ENCODE data around the gene OR4L1. TPM values are rescaled to one million over a fixed set of nuclear protein-coding genes. Genes with fewer than 3 reads are reported as not detected.
"Not testable (repeated sequence)": the region's sequence is repeated elsewhere in the genome, so short reads cannot be mapped to it uniquely, and the experiment has no call there.

The OR4L1 gene, protein sequence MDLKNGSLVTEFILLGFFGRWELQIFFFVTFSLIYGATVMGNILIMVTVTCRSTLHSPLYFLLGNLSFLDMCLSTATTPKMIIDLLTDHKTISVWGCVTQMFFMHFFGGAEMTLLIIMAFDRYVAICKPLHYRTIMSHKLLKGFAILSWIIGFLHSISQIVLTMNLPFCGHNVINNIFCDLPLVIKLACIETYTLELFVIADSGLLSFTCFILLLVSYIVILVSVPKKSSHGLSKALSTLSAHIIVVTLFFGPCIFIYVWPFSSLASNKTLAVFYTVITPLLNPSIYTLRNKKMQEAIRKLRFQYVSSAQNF
- total RNA-seq: not detected
- long read RNA-seq: 0 reads

DNA sequence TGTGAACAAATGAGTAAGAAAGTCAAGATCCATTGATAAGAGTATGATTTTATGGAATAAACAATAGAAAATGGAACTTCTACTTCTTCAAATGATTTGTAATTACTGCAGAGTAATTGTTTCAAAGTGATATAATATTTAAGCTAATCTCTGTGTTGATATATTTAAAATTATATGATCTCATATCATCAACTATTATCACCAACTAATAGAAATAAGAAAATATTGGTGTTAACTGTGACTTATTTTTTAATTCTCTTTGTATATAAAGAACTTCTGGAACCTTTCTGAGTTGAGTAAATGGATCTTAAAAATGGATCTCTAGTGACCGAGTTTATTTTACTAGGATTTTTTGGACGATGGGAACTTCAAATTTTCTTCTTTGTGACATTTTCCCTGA is at the start of gene OR4L1:
Gene OR4L1 (plus strand): TSS at position 301 of the 400 bp plus-strand sequence. CDS start 0 bp downstream, at position 301.
- DNase-seq: no peak
- intact Hi-C loops (cut with DNase I): no loop called here
- ATAC-seq: no peak

DNA sequence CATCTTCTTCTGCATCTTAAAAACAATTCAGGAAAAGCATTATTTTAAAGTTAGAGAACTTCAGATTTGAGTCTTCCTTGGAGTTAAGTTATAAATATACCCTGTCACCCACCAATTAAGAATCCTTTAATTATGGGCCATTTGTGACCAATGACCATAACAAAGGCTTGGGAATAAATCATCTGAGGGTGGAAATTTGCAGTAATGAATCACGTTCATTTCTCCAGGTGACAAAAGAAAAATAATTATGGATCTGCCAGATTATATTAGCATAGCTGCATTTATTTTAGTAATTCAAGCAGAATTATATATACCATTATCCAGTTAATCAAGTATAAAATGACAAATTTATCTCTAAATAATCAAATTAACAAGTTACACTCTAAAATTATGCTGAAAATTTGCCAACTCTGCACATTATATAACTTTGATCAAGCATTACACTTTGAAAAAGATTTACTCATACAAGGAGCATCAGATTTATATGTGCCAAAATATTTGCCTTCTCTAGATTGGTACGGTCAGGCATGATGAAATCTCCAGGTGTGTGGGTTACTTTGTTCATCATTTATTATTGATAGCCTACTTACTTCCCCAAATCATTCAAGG is 40.5 kb upstream of the OR4L1 start, which contains the start of gene OR4K14:
Gene OR4K14 (minus strand): TSS at position 51 of the 609 bp plus-strand sequence. CDS start 4,114 bp downstream, outside the sequence.
- no peak for DNase-seq
- ATAC-seq: no peak

DNA sequence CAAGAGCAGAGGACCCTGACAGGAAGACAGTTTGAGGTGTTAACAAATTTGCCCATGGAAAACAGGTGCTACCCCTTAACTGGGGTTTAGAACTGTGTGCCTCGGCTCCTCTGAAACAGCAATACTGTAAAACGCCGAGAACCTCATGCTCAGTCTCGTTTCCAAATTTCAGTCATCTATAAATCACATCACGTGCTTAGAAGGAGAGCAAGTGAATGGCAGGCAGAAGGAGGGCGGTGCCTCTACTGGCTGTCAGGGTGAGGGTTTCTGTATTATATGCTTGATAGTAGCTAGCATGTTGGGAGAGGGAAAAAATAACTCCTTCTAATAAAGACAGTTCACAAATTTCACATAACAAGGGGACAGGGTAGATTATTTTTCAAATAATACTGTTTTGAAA is 28.8 kb upstream of the OR4L1 start:
- intact Hi-C loops (cut with DNase I): no loop called here
- DNase-seq: no peak
- no peak for ATAC-seq

More for the DNA sequence above, 40.5 kb upstream of the OR4L1 start, which contains the start of gene OR4K14:
- intact Hi-C loops (cut with DNase I): no loop called here

DNA sequence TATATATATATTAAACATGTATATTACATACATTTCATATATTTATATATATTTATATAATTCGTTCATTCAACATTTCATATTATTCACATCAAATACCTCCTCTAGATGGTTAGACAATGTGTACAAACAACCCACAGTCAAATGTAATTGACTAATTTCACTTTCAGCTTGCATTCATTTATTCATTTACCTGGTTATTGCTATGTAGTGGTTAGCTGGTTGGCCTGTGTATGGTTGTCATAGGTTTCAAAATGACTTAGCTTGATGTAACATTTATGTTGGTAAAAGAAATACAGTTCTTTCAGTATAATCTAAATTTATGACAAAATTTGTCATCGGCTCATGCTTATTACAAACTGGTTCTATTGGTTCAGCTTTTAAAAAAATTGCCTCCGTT is 24.4 kb upstream of the OR4L1 start:
- intact Hi-C loops (cut with DNase I): no loop called here
- ATAC-seq: no peak

DNA sequence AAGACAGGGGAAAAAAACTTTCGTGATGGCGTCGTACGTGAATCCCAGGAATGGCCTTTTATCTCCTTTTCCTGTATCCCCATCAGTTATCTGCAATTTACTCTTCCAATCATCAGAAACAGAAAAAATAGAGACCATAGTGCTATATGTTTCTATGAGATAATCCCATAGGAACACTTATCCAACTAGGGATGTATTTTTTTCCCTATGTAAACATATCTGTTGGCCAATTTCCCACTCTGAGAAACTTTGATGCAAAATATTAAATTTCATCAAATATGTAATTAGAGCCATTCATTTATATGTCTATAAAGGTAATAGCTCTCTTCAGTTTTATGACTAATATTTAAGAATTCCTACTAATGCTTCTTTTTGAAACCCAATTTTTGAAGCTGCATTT is 23.9 kb upstream of the OR4L1 start, which contains the start of gene OR4K13:
Gene OR4K13 (minus strand): TSS at position 101 of the 400 bp plus-strand sequence. CDS start 1,280 bp downstream, outside the sequence.
- no peak for ATAC-seq
- intact Hi-C loops (cut with DNase I): no loop called here
- DNase-seq: no peak

More for the DNA sequence above, 24.4 kb upstream of the OR4L1 start:
- DNase-seq: no peak

DNA sequence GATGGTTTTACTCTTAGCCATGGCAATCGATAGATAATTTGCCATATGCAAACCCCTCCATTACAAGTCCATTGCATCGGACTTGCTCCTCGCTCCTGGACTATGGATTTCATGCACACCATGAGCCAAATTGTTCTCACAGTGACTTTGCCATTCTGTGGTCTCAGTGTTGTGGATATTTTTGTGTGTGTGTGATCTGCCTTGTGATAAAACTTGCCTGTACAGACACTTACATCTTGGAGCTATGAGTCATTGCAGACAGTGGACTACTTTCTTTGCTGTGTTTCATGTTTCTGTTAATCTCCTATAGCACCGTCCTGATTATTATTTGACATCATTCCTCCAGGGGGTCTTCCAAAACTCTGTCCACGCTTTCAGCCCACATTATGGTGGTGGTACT is 15.6 kb upstream of the OR4L1 start:
- DNase-seq: no peak
- intact Hi-C loops (cut with DNase I): no loop called here

DNA sequence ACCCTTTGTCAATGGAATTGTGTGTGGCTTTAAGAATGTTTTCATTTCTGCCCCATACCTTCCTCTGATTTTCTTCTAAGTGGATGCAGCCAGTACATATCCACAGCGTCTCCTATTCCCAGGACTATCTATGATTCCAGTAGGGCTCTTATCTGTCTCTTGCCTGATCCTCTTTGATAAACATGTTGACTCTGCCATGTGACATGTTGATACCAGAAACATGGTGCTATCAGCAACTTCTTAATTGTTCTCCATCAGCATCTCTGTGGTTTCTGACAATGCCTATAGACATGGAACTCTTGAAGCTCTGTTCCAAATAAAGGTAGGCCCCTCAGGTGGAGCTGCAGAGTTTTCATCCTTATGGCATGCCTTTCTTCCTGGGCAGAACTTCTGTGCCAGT is 11.6 kb upstream of the OR4L1 start:
- DNase-seq (no peak), ATAC-seq (no peak)
- intact Hi-C loops (cut with DNase I): no loop called here

More for the DNA sequence above, 15.6 kb upstream of the OR4L1 start:
- ATAC-seq: no peak

DNA sequence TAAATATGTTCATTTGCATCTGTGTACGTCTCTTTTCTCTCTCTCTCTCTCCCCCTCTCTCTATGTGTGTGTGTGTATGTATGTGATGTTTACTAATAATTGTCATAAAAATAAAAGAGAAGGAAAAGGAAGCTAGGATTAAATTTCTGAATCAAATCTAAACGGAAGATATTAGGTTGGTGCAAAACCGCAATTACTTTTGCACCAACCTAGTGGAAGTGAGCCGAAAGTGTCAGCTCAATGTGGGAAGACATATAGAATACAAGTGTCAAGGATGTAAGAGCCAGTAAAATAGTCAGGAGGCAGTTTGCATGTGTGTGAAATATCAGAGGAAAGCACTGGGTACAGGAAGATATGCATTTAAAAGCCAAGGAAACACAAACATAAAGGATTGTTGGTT is 32.2 kb downstream of the OR4L1 start:
- DNase-seq (no peak), ATAC-seq (no peak)
- intact Hi-C loops (cut with DNase I): no loop called here

DNA sequence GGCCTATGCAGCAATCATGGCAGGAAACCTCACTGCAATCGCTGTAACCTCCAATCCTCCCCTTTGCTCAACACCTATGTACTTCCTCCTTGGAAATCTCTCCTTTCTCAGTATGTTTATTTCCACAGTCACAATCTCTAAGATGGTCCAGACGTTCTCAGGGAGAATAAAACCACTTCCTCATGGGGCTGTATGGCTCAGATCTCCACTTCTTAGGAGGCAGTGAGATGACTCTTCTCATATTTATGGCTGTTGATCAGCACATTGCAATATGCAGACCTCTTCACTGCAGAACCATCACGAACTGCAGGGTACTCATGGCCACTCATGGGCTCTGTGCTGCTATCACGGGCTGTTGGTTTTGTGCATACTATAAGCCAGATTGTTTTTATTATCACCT is 33.6 kb downstream of the OR4L1 start:
- intact Hi-C loops (cut with DNase I): no loop called here
- DNase-seq (no peak), ATAC-seq (no peak)

DNA sequence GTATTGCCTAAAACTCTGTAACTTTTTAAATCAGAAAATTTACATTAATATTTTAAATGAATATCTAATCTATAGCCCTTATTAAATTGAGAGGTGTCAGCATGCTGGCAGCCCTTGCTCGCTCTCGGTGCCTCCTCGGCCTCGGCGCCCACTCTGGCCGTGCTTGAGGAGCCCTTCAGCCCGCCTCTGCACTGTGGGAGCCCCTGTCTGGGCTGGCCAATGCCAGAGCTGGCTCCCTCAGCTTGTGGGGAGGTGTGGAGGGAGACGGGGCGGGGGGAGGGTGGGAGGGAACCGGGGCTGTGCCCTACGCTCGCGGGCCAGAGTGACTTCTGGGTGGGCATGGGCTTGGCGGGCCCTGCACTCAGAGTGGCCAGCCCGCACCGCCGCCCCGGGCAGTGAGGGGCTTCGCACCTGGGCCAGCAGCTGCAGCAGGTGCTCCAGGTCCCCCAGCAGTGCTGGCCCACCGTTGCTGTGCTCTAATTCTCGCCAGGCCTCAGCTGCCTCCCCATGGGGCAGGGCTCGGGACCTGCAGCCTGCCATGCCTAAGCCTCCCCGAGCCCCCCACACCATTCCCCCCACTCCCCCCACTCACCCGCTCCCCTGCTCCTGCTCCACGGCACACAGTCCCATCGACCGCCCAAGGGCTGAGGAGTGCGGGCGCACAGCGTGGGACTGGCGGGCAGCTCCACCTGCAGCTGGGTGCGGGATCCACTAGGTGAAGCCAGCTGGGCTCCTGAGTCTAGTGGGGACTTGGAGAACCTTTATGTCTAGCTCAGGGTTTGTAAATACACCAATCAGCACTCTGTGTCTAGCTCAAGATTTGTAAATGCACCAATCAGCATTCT is 39.3 kb downstream of the OR4L1 start:
- intact Hi-C loops (cut with DNase I); ATAC-seq; DNase-seq: not testable (repeated sequence)

DNA sequence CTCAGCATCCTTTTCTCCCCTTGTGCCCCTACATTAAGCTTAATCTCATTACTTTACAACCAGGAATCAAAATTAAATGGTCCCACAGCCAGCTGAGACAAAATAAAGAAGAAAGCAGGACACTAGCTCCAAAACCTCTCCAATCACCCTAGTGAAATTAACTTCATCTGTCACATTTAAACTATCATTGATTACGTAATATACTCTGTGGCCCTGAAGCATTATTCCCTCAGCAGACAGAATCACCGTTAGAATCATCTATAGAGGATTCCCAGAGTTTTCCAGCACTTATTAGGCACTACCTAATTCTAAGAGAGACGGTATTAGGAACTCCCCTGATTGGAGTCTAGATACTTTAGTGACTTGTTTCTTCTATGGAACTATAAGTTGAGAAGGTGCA is 50.6 kb downstream of the OR4L1 start, which contains the start of gene OR4K17:
Gene OR4K17 (plus strand): TSS at position 302 of the 400 bp plus-strand sequence. CDS start 6,761 bp downstream, outside the sequence.
- DNase-seq (no peak), ATAC-seq (no peak)
- intact Hi-C loops (cut with DNase I): no loop called here

Other genes starting within 250 kb of the OR4L1 start
- not detected for gene OR4K2, start 184.9 kb upstream of the OR4L1 start, total RNA-seq
- gene OR4K5, start 139.4 kb upstream of the OR4L1 start, total RNA-seq: not detected
- not detected for gene OR4K1, start 129.1 kb upstream of the OR4L1 start, total RNA-seq
- not detected for gene OR4K15, start 84.5 kb upstream of the OR4L1 start, total RNA-seq
- gene OR4Q2, start 57.9 kb upstream of the OR4L1 start, total RNA-seq: not detected
- not detected for gene OR4K14, start 40.7 kb upstream of the OR4L1 start, total RNA-seq
- not detected for gene OR4K13, start 24.0 kb upstream of the OR4L1 start, total RNA-seq
- under 1 TPM in 1 of 2 donors, not detected in 1; 0.05 TPM for gene OR4K17, start 50.7 kb downstream of the OR4L1 start, total RNA-seq
- gene OR4N5, start 78.8 kb downstream of the OR4L1 start, total RNA-seq: not detected
- not detected for gene OR11G2, start 130.9 kb downstream of the OR4L1 start, total RNA-seq
- not detected for gene OR11H6, start 163.7 kb downstream of the OR4L1 start, total RNA-seq
- not detected for gene OR11H7, start 168.9 kb downstream of the OR4L1 start, total RNA-seq
- gene OR11H4, start 179.2 kb downstream of the OR4L1 start, total RNA-seq: not detected
- gene TTC5, start 245.9 kb downstream of the OR4L1 start, total RNA-seq: 10 to 100 TPM in 1 of 2 donors, 1 to 10 TPM in 1; 7.6 to 13.3 TPM

Data from left cardiac atrium (tissue), 4 donors.